HS-27A (cell line): ENCODE results near the gene BBS2.
"Not testable (repeated sequence)": the region's sequence is repeated elsewhere in the genome, so short reads cannot be mapped to it uniquely, and the experiment has no call there.

ENCODE experiments used
- DNase-seq: peaks from one replicate; pipeline ENCODE4 v3.0.0-alpha.2; 2012; ENCODE audit warnings: low read depth, missing footprints

Gene BBS2

DNA sequence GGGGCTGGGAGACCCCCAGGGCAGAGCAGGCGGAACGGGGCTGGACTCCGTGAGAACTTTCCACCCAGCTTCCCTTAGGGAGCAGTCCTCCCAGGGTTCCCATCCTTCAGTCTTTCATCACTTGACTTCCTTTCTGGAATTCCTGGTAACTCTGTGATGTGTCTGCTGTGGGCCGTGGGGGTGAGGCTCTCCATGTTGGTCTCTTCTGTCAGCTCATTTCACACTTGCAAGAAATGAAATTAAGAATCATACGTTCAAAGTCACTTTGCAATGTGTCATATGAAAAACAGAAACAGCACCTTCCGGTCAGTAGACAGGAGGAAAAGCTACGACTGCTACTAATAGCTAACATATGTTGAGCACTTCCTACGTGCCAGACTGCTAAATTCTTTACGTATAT lies 5.4 kb upstream of the BBS2 start:
- no peak for DNase-seq

DNA sequence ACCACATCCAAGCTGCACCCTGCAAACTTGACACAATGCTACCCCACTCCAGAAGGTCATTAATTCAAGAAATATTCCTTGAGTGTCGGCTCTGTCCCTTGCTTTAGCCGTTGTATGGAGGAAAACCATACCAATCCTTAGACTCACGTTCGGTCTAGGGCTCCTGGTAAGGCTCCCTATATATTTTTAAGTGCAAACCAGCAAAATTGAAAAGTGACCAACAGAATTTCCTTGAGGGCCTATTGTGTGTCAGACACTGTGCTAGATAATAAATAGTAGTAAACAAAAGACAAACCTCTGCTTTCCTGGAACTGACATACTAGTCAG lies 390 bp upstream of the BBS2 start:
- no peak for DNase-seq

GRCh38 chr16:56518425-56518824 lies 1.4 kb downstream of the BBS2 start:
- DNase-seq: no peak

- DNase-seq: no peak
Observed at GRCh38 chr16:56517206-56517605, 2.6 kb downstream of the BBS2 start.

- no peak for DNase-seq
Observed at GRCh38 chr16:56515665-56516064, 4.2 kb downstream of the BBS2 start.

GRCh38 chr16:56514845-56515244 lies 5.0 kb downstream of the BBS2 start:
- DNase-seq: no peak

- no peak for DNase-seq
Observed at GRCh38 chr16:56513972-56514371, 5.9 kb downstream of the BBS2 start.

DNA sequence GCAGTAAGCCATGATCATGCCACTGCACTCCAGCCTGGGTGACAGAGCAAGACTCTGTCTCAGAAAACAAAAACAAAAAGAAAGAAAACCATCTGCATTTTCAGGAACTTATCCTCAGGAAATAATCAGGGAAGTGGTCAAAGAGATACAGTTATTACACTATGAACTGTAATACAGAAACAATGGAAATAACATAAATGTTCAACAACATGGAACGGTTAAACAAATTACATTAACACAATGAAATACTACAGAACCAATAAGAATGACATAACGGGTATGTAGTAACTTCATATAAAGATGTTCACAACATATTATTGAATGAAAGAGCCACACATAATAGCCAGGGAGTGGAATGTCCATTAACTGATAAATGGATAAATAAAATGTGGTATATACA lies 6.7 kb downstream of the BBS2 start:
- DNase-seq: no peak

DNA sequence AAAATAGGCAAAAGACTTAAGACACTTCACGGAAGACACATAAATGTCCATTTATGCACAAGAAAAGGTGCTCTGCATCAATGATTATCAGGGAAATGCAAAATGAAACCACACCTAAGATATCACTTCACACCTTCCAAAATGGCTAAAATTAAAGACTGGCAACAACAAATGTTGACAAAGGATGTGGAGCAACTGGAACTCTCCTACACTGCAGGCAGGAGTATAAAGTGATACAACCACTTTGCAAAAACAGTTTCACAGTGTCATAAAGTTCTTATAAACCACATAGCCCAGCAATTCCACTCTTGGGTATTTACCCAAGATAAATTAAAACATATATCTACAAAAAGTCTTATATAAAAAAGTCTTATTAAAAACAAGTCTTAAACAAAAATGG lies 7.8 kb downstream of the BBS2 start:
- DNase-seq: no peak

DNA sequence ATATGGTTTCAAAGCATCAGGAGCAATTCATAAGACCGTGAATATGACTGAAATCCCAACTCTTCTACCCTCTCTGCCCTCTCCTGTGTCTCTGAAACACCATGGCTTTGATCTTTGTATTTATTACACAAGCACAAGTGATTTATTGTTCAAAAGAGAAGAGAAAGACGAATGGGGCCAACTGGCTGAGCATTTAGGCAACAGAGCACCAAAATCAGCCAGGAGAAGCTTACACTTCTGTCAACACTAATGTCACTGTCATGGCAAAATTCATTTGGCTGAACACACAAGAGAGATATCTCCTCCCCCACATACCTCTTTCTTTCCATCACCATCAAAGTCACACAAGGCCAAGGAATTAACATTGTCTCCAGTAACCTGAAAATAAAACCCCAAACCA lies 9.3 kb downstream of the BBS2 start:
- DNase-seq: no peak

DNA sequence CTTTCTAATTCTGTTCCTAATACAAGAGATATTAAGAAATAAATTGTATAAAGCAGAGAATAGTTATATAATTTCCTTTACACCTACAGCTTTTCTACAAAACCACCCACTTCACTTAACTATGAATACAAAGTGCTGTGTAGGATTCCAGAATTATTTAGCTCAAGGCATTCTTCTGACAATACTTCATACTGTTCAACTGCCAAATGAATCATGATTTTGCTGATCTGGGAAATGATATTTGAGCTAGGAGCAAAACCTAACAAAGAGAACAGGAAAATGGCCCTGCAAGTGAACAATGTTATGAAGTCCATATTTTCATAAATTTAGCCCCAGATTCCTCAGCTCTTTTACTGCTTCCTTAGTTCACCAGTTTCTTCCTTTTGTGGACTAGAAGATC lies 12.9 kb downstream of the BBS2 start:
- no peak for DNase-seq

DNA sequence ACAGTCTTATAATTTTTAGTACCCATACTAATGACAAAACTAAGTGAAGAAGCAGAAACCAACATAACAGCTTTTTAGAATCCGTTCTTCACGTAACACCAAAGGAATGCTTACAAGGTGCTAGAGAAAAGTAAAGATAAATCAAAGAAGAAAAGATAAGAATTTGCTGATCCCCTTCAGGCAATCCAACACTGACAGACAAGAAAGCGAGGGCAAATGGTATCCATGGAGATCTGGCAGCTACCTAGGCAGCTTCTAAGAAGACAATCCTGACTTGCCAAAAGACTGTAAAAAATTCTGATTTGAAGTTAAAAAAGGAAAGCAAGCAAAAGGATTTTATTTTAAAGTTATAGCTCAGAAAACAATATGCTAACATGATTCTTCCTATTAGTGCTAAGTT lies 14.6 kb downstream of the BBS2 start:
- DNase-seq: no peak

DNA sequence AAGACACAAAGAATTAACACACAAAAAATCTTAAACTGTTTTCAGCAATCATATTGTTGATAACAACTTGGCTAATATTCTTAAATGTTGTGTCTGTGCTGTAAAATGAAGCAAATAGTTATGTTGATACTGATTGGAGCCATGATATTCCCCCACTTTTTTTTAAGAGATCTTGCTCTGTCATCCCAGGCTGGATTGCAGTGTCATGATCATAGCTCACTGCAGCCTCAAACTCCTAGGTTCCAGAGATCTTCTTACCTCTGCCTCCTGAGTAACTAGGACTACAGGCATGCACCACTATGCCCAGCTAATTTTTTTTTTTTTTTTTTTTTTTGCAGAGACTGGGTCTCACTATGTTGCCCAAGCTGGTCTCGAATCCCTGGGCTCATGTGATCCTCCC lies 26.0 kb downstream of the BBS2 start:
- no peak for DNase-seq

- DNase-seq: no peak
Observed at GRCh38 chr16:56493126-56493525, 26.7 kb downstream of the BBS2 start.

DNA sequence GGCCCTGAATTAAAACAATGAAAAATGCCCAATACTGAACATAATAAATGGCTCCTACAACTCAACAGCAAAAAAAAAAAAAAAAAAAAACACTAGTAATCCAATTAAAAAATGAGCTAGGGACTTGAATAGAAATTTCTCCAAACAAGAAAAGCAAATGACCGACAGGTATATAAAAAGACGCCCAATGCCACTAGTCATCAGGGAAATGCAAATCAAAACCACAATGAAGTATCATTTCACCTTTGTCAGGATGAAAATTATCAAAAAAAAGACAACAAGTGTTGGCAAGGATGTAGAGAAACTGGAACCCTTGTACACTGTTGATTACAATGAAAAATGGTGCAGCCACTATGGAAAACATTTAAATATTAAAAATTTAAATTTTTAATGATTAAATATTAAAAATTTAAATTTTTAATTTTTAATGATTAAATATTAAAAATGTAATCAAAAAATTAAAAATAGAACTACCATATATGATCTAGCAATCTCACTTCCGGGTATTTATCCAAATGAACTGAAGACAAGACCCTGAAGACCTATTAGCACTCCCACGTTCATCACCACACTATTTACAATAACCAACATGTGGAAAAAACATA lies 28.1 kb downstream of the BBS2 start:
- DNase-seq: no peak

- DNase-seq: not testable (repeated sequence)
Observed at GRCh38 chr16:56488868-56489267, 31.0 kb downstream of the BBS2 start.

DNA sequence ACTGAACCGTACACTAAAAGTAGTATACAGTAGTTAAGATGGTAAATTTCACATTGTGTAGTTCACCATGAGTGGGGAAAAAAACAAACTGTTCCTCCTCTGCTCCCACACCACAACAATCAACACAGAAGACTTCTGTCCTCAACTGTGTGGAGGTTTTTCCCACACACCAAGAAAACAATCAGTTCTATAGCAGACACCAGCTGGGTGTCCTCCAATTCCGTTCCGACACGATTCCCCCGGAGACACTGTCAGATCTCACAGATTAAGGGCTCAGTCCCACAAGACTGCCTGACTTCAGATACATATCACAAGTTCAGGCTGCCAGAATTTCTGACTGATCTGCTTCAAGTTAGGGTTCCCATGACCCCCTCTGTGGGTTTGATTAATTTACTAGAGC lies 31.8 kb downstream of the BBS2 start:
- no peak for DNase-seq

- DNase-seq: no peak
Observed at GRCh38 chr16:56483394-56483793, 36.4 kb downstream of the BBS2 start.

DNA sequence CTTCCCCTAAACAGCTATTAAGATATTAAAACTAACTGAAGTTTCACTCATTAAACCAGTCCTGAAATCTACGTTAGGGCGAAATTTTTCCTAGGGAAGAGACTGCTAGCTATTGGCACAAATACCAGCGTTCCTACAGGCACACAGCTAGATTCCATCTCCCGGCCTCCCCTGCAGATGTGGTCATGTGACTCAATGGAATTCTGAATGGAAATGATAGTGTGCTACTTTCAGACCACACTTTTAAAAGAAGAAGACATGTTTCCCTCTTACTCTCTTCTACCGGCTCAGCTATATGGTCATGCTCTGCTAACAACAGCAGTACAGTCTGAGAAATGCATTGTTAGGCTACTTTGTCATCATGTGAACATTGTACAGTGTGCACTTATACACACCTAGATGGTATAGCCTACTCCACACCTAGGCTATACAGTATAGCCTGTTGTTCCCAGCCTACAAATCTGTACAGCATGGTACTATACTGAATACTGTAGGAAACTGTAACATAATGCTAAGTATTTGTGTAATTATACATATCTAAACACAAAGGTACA lies 37.1 kb downstream of the BBS2 start:
- no peak for DNase-seq

DNA sequence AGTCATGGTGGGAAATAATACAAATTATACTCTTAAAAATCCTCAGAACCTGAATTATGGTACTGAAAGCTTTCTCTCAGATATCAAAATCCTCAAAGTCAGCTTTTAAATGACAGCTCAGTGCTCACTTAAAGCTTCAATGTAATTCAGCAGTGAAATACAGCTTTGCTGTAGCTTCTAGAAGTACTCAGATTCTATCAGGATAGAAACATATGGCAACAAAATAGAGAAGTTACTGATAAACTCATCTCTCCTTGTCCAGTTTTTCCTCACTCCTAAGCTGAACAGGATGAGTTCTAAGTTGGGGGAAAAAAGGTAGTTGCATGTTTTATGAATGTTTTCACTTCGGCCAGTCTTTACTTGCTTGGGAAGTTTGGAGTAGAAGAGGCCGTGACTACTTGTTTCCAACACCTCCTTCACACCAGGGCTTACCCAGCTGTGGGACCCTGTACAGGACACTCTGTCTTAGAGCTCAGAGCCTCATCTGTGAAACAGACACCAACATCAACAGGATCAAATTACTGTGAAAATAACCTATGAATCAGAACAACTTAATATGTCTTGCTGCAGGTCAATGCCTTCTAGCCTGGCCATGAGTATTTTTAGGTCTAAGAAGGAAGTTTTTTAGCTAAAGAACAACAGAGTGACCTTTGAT lies 38.2 kb downstream of the BBS2 start:
- no peak for DNase-seq

DNA sequence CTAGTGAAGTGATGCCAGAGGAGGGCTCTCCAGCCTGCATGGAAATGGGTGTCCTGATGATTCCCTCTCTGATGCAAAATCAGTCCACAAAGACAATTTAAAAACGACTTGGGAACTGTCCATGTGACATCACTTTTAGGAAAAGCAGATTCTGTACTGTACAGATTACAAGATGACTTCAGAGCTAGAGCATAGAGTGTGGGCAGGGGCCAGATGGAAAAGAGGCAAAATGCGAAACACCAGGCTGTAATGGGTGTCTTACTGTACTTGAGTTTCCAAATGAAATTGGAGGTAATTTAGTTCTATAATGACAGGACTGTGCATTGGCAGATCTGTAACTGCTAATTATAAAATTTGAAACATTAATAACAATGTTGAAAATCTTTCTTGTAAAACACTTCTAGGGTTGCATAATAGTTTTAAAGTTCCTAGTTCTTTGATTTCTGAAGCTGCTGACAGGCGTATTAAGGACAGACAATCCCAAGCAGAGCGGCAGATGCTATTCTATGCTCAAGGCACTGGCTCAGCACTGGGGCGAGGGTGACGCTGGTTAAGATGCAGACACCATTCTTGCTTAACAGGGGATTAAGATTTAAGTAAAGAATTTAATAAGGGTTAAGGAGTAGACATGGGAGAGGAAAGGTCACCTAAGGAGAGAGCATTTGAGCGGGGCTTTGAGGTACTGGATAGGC lies 38.9 kb downstream of the BBS2 start:
- DNase-seq: no peak

DNA sequence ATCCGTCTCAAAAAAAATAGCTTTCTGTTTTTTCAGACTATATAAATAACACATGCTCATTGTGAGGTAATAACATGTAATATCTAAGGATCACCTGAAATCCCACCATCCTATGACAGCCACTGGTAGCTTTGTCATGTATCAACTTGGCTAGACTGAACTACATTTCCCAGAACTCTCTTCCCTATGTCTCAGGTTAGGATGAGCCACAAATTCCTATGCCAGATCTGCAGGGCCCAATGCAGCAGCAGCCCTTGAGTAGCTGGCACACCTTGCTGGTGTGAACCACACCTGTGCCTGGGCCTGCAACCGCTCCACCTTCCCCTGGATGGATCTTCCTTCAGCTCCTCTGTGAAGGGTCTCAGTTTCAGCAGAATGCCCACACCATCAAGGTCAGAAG lies 40.4 kb downstream of the BBS2 start:
- DNase-seq: no peak

- DNase-seq: no peak
Observed at GRCh38 chr16:56478281-56479049, 41.4 kb downstream of the BBS2 start.
